HepG2 (cell line): Measurements from ENCODE around the gene C9orf43. TPM values are rescaled to one million over a fixed set of nuclear protein-coding genes. Genes with fewer than 3 reads are reported as not detected.

Experiments used
- ASH2L ChIP-seq: fragments of 300-600, 200-600 bp; sonication (generic); IDR thresholded peaks from 2 replicates; pipeline ENCODE4 v1.7.0; 2017; ENCODE audit warnings: low read depth, mild to moderate bottlenecking, moderate library complexity, mixed read lengths, low read length; ENCODE audit not compliant: insufficient read length
- CBX5 ChIP-seq: sonication (generic); formaldehyde crosslinking; IDR thresholded peaks from 2 replicates; pipeline ENCODE4 v1.4.0; 2020; ENCODE audit warnings: missing genetic modification reagents, borderline replicate concordance
- EED ChIP-seq: sonication (generic); formaldehyde crosslinking; IDR thresholded peaks from 2 replicates; pipeline ENCODE4 v1.5.0; 2020; ENCODE audit warnings: mild to moderate bottlenecking, missing genetic modification reagents
- FOSL1 ChIP-seq: sonication (generic); formaldehyde crosslinking; IDR thresholded peaks from 2 replicates; pipeline ENCODE4 v1.9.0; 2021; ENCODE audit warnings: missing genetic modification reagents, borderline replicate concordance
- HNF4A ChIP-seq: sonication (generic); formaldehyde crosslinking; IDR thresholded peaks from 2 replicates; pipeline ENCODE4 v1.4.0; 2020; ENCODE audit warnings: missing genetic modification reagents
- HNRNPUL1 ChIP-seq: fragments of 200-400 bp; formaldehyde crosslinking; IDR thresholded peaks from 2 replicates; pipeline ENCODE4 v1.6.1; 2017; ENCODE audit warnings: low read depth, mild to moderate bottlenecking, low read length, moderate library complexity
- MED1 ChIP-seq: sonication (generic); formaldehyde crosslinking; IDR thresholded peaks from 2 replicates; pipeline ENCODE4 v1.4.0; 2020; ENCODE audit warnings: missing genetic modification reagents
- MIER2 ChIP-seq: IDR thresholded peaks from 2 replicates; pipeline ENCODE4 v1.6.1; 2016; ENCODE audit warnings: missing biosample characterization, missing genetic modification reagents
- NCOR1 ChIP-seq: fragments of 200-600 bp; sonication (generic); IDR thresholded peaks from 2 replicates; pipeline ENCODE4 v1.7.0; 2017; ENCODE audit warnings: antibody characterized with exemption, low read length, borderline replicate concordance
- NKX3-1 ChIP-seq: sonication (generic); formaldehyde crosslinking; IDR thresholded peaks from 2 replicates; pipeline ENCODE4 v1.5.0; 2020; ENCODE audit warnings: missing genetic modification reagents
- POGZ ChIP-seq: sonication (generic); formaldehyde crosslinking; IDR thresholded peaks from 2 replicates; pipeline ENCODE4 v1.4.0; 2020; ENCODE audit warnings: mild to moderate bottlenecking, missing genetic modification reagents
- RAD51 ChIP-seq: fragments of 450-650 bp; IDR thresholded peaks from 2 replicates; pipeline ENCODE4 v1.6.1; 2016; ENCODE audit warnings: borderline replicate concordance
- ZNF124 ChIP-seq: sonication (generic); formaldehyde crosslinking; IDR thresholded peaks from 2 replicates; pipeline ENCODE4 v1.4.0; 2020; ENCODE audit warnings: missing genetic modification reagents
- ZNF3 ChIP-seq: IDR thresholded peaks from 2 replicates; pipeline ENCODE4 v1.7.0; 2017; ENCODE audit warnings: inconsistent platforms
- ZNF317 ChIP-seq: sonication (generic); formaldehyde crosslinking; IDR thresholded peaks from 2 replicates; pipeline ENCODE4 v1.5.0; 2020; ENCODE audit warnings: mild to moderate bottlenecking, missing genetic modification reagents
- ZNF547 ChIP-seq: sonication (generic); formaldehyde crosslinking; IDR thresholded peaks from 2 replicates; pipeline ENCODE4 v1.5.1; 2020; ENCODE audit warnings: mild to moderate bottlenecking, missing genetic modification reagents
- polyA plus RNA-seq, 8 experiments: library from polyadenylated mRNA; depleted of rRNA in 3 of 8; stranded (reverse) in 7 of 8; unstranded in 1 of 8; fragments of >200 nt; fragmentation: Illumina TruSeq in 4 of 8; extraction: Trizol in 4 of 8; gene quantifications; 2 replicates each; pipeline versions ENCODE4 v1.2.1 to v1.2.3, GENCODE V29; 2011 to 2016; ENCODE audit warnings: low read depth in 4 of 8, missing spikeins in 1 of 8, mixed read lengths in 1 of 8; ENCODE audit not compliant: insufficient read depth in 1 of 8
- total RNA-seq, 5 experiments: library from RNA; depleted of rRNA; stranded (reverse); fragments of >200 nt; fragmentation: Illumina TruSeq; extraction: Trizol; gene quantifications; 2 replicates each; pipeline ENCODE4 v1.2.3, GENCODE V29; 2016; ENCODE audit warnings: low read depth in 1 of 5
- TF ChIP-seq, protein P1 (sequence below): sonication (generic); formaldehyde crosslinking; IDR thresholded peaks from 2 replicates; pipeline ENCODE4 v1.8.0; 2022; ENCODE audit warnings: mild to moderate bottlenecking, missing genetic modification reagents
- TF ChIP-seq, protein P2 (sequence below): sonication (generic); formaldehyde crosslinking; IDR thresholded peaks from 2 replicates; pipeline ENCODE4 v1.8.0; 2023; ENCODE audit warnings: mild to moderate bottlenecking, missing genetic modification reagents
- TF ChIP-seq, protein P3 (sequence below): IDR thresholded peaks from 2 replicates; pipeline ENCODE4 v1.6.1; 2012; ENCODE audit warnings: low read depth, low read length, improper control_type of control experiment
- TF ChIP-seq, protein P4 (sequence below): sonication (generic); formaldehyde crosslinking; IDR thresholded peaks from 2 replicates; pipeline ENCODE4 v1.5.0; 2020; ENCODE audit warnings: mild to moderate bottlenecking, missing genetic modification reagents
- TF ChIP-seq, protein P5 (sequence below): conservative IDR thresholded peaks from 2 replicates; pipeline ENCODE4 v1.6.1; 2018; ENCODE audit warnings: missing genetic modification reagents

C9orf43 gene
- total and polyA plus RNA-seq, 2 of the 13 experiments (the other 11 are each of a cell fraction or from before 2014, with no cell fraction given), result 0.24 to 0.31 TPM

DNA sequence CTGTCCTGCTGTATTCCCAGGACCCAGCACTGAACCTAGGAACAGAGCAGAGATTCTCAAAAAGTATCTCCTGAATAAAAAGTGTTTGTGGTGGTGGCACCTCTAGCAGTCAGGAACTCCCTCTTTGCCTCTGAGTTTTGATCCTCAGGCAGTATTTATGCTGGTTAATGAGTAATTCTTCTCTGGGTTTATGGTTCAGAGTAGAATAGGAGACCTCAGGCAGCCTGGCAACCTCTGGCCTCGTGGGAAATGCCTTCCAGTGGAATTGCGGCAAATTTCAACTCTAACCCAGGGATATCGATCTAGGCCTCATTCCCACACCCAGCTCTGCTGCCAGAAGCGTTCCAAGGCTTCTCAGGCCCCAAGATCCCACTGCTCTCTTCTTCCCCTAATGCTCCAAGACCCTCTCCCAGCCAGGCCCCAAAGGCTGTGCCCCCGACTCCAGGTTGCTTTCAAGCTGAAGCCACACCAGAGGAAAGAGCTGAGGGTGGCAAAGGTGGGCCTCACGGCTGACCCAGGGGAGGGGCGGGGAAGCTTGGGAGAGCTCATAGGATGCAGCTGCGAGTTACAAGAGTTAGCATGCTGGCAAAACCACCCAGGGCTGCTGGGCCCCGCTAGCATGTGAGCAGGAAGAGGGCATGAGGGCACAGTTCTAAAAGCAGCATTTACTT lies 22.9 kb upstream of the C9orf43 start (continued):
- TF ChIP-seq, protein P1, sequence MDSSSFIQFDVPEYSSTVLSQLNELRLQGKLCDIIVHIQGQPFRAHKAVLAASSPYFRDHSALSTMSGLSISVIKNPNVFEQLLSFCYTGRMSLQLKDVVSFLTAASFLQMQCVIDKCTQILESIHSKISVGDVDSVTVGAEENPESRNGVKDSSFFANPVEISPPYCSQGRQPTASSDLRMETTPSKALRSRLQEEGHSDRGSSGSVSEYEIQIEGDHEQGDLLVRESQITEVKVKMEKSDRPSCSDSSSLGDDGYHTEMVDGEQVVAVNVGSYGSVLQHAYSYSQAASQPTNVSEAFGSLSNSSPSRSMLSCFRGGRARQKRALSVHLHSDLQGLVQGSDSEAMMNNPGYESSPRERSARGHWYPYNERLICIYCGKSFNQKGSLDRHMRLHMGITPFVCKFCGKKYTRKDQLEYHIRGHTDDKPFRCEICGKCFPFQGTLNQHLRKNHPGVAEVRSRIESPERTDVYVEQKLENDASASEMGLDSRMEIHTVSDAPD (CRISPR knock-in tag), result peak; percentile 85
- TF ChIP-seq MIER2 (CRISPR knock-in tag) (0 out of 2 replicates have a peak, but pooled peaks have one; percentile 37), HNRNPUL1 (no peak), NCOR1 (peak; percentile 89; the same call in 1 of the 2 replicates), FOSL1 (CRISPR knock-in tag) (no peak), POGZ (CRISPR knock-in tag) (0 out of 2 replicates have a peak, but pooled peaks have one; percentile 55), ZNF547 (CRISPR knock-in tag) (0 out of 2 replicates have a peak, but pooled peaks have one; percentile 10), ZNF317 (CRISPR knock-in tag) (0 out of 2 replicates have a peak, but pooled peaks have one; percentile 61), CBX5 (CRISPR knock-in tag) (no peak), NKX3-1 (CRISPR knock-in tag) (0 out of 2 replicates have a peak, but pooled peaks have one; percentile 57), HNF4A (peak; percentile 86), ASH2L (peak; percentile 92), ZNF124 (CRISPR knock-in tag) (no peak), MED1 (CRISPR knock-in tag) (peak; percentile 94), EED (peak; percentile 77; the same call in 1 of the 2 replicates), RAD51 (no peak), ZNF3 (CRISPR knock-in tag) (no peak)
- TF ChIP-seq, protein P2, sequence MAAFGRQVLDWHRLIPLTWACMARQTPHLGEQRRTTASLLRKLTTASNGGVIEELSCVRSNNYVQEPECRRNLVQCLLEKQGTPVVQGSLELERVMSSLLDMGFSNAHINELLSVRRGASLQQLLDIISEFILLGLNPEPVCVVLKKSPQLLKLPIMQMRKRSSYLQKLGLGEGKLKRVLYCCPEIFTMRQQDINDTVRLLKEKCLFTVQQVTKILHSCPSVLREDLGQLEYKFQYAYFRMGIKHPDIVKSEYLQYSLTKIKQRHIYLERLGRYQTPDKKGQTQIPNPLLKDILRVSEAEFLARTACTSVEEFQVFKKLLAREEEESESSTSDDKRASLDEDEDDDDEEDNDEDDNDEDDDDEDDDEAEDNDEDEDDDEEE (CRISPR knock-in tag), result no peak
- TF ChIP-seq, protein P3, sequence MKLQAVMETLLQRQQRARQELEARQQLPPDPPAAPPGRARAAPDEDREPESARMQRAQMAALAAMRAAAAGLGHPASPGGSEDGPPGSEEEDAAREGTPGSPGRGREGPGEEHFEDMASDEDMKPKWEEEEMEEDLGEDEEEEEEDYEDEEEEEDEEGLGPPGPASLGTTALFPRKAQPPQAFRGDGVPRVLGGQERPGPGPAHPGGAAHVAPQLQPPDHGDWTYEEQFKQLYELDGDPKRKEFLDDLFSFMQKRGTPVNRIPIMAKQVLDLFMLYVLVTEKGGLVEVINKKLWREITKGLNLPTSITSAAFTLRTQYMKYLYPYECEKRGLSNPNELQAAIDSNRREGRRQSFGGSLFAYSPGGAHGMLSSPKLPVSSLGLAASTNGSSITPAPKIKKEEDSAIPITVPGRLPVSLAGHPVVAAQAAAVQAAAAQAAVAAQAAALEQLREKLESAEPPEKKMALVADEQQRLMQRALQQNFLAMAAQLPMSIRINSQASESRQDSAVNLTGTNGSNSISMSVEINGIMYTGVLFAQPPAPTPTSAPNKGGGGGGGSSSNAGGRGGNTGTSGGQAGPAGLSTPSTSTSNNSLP, result peak; percentile 85
- TF ChIP-seq, protein P4, sequence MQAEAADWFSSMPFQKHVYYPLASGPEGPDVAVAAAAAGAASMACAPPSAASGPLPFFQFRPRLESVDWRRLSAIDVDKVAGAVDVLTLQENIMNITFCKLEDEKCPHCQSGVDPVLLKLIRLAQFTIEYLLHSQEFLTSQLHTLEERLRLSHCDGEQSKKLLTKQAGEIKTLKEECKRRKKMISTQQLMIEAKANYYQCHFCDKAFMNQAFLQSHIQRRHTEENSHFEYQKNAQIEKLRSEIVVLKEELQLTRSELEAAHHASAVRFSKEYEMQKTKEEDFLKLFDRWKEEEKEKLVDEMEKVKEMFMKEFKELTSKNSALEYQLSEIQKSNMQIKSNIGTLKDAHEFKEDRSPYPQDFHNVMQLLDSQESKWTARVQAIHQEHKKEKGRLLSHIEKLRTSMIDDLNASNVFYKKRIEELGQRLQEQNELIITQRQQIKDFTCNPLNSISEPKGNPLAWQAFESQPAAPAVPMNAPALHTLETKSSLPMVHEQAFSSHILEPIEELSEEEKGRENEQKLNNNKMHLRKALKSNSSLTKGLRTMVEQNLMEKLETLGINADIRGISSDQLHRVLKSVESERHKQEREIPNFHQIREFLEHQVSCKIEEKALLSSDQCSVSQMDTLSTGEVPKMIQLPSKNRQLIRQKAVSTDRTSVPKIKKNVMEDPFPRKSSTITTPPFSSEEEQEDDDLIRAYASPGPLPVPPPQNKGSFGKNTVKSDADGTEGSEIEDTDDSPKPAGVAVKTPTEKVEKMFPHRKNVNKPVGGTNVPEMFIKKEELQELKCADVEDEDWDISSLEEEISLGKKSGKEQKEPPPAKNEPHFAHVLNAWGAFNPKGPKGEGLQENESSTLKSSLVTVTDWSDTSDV, result no peak
- TF ChIP-seq, protein P5, sequence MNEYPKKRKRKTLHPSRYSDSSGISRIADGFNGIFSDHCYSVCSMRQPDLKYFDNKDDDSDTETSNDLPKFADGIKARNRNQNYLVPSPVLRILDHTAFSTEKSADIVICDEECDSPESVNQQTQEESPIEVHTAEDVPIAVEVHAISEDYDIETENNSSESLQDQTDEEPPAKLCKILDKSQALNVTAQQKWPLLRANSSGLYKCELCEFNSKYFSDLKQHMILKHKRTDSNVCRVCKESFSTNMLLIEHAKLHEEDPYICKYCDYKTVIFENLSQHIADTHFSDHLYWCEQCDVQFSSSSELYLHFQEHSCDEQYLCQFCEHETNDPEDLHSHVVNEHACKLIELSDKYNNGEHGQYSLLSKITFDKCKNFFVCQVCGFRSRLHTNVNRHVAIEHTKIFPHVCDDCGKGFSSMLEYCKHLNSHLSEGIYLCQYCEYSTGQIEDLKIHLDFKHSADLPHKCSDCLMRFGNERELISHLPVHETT (CRISPR knock-in tag), result no peak; the same call in 1 of the 2 replicates
